Suprapubic skin (tissue), 4 donors: ENCODE results near the gene UBE2D2. TPM values are rescaled to one million over a fixed set of nuclear protein-coding genes. Genes with fewer than 3 reads are reported as not detected.

ENCODE experiments used
- DNase-seq, 2 donors: peaks; one replicate each; pipeline ENCODE4 v3.0.0-alpha.2; 2019; ENCODE audit warnings: low spot score in 2 of 2
- H3K27ac ChIP-seq: fragments of 200-600 bp; sonication (generic); one replicate; pipeline ENCODE4 v1.5.1; 2019
- H3K27me3 ChIP-seq: fragments of 200-600 bp; sonication (generic); one replicate; pipeline ENCODE4 v1.5.1; 2019
- H3K36me3 ChIP-seq: fragments of 200-600 bp; sonication (generic); one replicate; pipeline ENCODE4 v1.5.1; 2019
- H3K4me1 ChIP-seq: fragments of 200-600 bp; sonication (generic); one replicate; pipeline ENCODE4 v1.5.1; 2019
- H3K4me3 ChIP-seq: fragments of 200-600 bp; sonication (generic); one replicate; pipeline ENCODE4 v1.5.1; 2019; ENCODE audit warnings: mild to moderate bottlenecking
- H3K9me3 ChIP-seq: fragments of 200-600 bp; sonication (generic); one replicate; pipeline ENCODE4 v1.5.1; 2019
- CTCF ChIP-seq, 2 donors: fragments of 200-600 bp in 1 of 2; fragments of 450-650 bp in 1 of 2; sonication (generic) in 1 of 2; IDR thresholded peaks; one replicate each; pipeline ENCODE4 v1.5.1; 2016 to 2019; ENCODE audit warnings: antibody characterized with exemption in 2 of 2, mild to moderate bottlenecking in 1 of 2, moderate library complexity in 1 of 2
- EP300 ChIP-seq: sonication (generic); formaldehyde crosslinking; IDR thresholded peaks from one replicate; pipeline ENCODE4 v1.6.1; 2017; ENCODE audit warnings: antibody characterized with exemption
- POLR2A ChIP-seq, 2 donors: fragments of 450-650 bp; IDR thresholded peaks; one replicate each; pipeline ENCODE4 v1.6.1; 2017; ENCODE audit warnings: antibody characterized with exemption in 2 of 2, mild to moderate bottlenecking in 2 of 2, moderate library complexity in 2 of 2
- POLR2AphosphoS5 ChIP-seq, 3 donors: sonication (generic); formaldehyde crosslinking; IDR thresholded peaks; one replicate each; pipeline ENCODE4 v1.6.1; 2017; ENCODE audit warnings: antibody characterized with exemption in 3 of 3
- WGBS: methylation state at CpG from one replicate; pipeline ENCODE4 v1.1.5; 2018; 5-methylcytosine and 5-hydroxymethylcytosine counted together
- total RNA-seq, 4 donors: library from RNA; depleted of rRNA; stranded (reverse); fragments of >200 nt; gene quantifications; one replicate each; pipeline ENCODE4 v1.1.0, GENCODE V29; 2016

The UBE2D2 gene
- total RNA-seq, 4 donors from 2014 or later: 56.6 to 70.2 (median 58.0) TPM

GRCh38 chr5:139551191-139551889 lies 9.8 kb upstream of the UBE2D2 start:
- H3K4me1 ChIP-seq: no peaks in the 10 kb centered on the region
- no peaks in the 10 kb centered on the region for H3K9me3 ChIP-seq
- WGBS: 62% methylated on average over 2 of the region's 2 CpGs
- no peak for DNase-seq
- H3K4me3 ChIP-seq: no peak overlapping the region
- H3K27me3 ChIP-seq: no peaks in the 10 kb centered on the region
- H3K36me3 ChIP-seq: no peaks in the 10 kb centered on the region
- TF ChIP-seq EP300 (no peak), POLR2AphosphoS5 (IDR thresholded peaks at IDR 0.05) (no peak), POLR2A (IDR thresholded peaks at IDR 0.05) (no peak), CTCF (IDR thresholded peaks at IDR 0.05) (no peak)
- H3K27ac ChIP-seq: no peak overlapping the region

DNA sequence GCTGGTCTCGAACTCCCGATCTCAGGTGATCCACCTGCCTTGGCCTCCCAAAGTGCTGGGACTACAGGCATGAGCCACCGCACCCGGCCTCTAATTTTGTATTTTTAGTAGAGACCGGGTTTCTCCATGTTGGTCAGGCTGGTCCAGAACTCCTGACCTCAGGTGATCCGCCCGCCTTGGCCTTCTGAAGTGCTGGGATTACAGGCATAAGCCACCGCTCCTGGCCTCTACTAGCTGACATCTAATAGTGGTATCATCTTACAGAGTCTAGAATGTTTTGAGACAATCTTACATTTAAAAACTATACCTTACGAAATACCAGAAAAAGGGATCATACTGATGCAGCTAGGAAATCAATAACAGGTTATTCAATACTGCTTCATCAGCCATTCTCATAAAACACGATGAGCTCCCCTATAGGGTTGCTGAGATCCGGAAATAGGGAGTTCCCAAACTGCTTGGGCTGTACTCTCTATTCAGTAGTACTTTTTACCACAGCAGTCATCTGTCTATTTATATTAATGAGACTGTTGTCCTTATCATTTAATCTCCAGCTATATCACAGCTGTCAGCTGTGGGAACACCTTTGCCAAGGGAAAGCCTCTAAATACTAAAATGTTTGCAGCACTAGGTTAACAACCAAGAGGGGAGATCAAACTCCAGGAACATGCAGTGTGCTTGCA lies 8.1 kb upstream of the UBE2D2 start:
- no peaks in the 10 kb centered on the region for H3K36me3 ChIP-seq
- H3K4me1 ChIP-seq: no peaks in the 10 kb centered on the region
- H3K9me3 ChIP-seq: no peaks in the 10 kb centered on the region
- no peak for TF ChIP-seq POLR2AphosphoS5 (IDR thresholded peaks at IDR 0.05)
- TF ChIP-seq EP300: no peak
- no peak for TF ChIP-seq CTCF (IDR thresholded peaks at IDR 0.05)
- TF ChIP-seq POLR2A (IDR thresholded peaks at IDR 0.05): no peak
- no peaks in the 10 kb centered on the region for H3K27me3 ChIP-seq
- WGBS: 83% methylated on average over 11 of the region's 11 CpGs
- no peak for DNase-seq
- no peak overlapping the region for H3K4me3 ChIP-seq
- no peak overlapping the region for H3K27ac ChIP-seq

DNA sequence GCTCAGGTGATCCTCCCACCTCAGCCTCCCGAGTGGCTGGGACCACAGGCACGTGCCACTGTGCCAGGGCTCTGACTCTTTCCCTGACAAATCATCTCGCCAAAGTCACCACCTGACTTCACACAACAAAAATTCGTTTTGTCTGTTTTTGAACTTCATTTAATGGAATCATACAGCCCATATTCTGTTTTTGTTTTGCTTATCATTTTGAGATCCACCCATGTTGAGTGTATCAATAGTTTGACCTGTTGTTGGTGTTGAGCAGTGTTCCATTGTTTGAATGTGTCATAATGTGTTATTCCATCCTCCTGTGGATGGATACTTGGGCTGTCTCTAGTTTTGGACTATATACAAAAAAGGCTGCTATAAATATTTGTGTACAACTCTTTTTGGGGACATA lies 6.9 kb upstream of the UBE2D2 start:
- no peaks in the 10 kb centered on the region for H3K36me3 ChIP-seq
- DNase-seq: no peak
- H3K4me1 ChIP-seq: no peaks in the 10 kb centered on the region
- no peak for TF ChIP-seq CTCF (IDR thresholded peaks at IDR 0.05)
- TF ChIP-seq POLR2A (IDR thresholded peaks at IDR 0.05): no peak
- no peak for TF ChIP-seq POLR2AphosphoS5 (IDR thresholded peaks at IDR 0.05)
- no peak for TF ChIP-seq EP300
- no peak overlapping the region for H3K4me3 ChIP-seq
- no peak overlapping the region for H3K27ac ChIP-seq
- H3K27me3 ChIP-seq: no peaks in the 10 kb centered on the region
- WGBS: 90% methylated on average over 4 of the region's 4 CpGs
- H3K9me3 ChIP-seq: no peaks in the 10 kb centered on the region

- 73% methylated on average over 2 of the region's 2 CpGs for WGBS
- no peaks in the 10 kb centered on the region for H3K27me3 ChIP-seq
- H3K4me1 ChIP-seq: peaks cover 10% of the 10 kb centered on the region
- no peak overlapping the region for H3K27ac ChIP-seq
- no peak overlapping the region for H3K4me3 ChIP-seq
- H3K9me3 ChIP-seq: no peaks in the 10 kb centered on the region
- TF ChIP-seq POLR2A (IDR thresholded peaks at IDR 0.05) (no peak), POLR2AphosphoS5 (IDR thresholded peaks at IDR 0.05) (no peak), CTCF (IDR thresholded peaks at IDR 0.05) (no peak), EP300 (no peak)
- H3K36me3 ChIP-seq: no peaks in the 10 kb centered on the region
- DNase-seq: no peak
These were observed 3.3 kb upstream of the UBE2D2 start for GRCh38 chr5:139557811-139558210.

DNA sequence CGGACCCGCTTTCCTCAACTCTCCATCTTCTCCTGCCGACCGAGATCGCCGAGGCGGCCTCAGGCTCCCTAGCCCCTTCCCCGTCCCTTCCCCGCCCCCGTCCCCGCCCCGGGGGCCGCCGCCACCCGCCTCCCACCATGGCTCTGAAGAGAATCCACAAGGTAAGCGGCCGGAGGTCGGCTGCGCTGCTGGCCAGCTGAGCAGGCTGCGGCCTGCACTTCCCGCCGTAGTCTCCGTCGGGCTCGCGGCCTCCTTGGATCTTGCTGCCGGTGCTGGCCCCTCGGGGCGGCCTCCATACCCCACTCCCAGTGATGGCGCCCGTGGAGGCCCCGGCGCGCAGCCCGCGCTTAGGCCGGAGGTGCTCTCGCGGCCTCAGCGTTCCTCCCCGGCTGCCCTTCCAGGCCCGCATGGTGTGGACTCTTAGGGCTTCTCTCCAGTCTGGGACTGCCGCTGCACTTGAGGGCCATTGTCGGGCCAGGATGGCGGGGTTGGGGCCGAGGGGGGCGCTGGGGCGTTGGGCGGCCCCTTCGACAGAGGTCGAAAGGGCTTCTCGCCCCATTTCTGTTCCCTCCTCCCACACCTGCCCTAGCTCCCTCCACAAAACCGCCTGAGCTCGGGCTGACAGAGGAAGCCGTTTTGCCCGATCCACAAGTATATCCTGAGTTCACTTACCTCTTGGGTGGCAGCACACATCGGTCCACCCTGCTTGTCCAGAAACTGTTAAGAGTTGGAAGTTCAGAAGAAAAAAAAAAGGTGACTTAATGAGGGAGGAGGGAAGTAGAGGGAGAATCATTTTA lies 714 bp downstream of the UBE2D2 start:
- H3K36me3 ChIP-seq: no peaks in the 10 kb centered on the region
- H3K27ac ChIP-seq: peak overlapping the region; percentile 98
- WGBS: 0% methylated on average over 16 of the region's 57 CpGs
- H3K27me3 ChIP-seq: no peaks in the 10 kb centered on the region
- H3K4me1 ChIP-seq: peaks cover 42% of the 10 kb centered on the region
- peak in 2 of 3 donors; percentile 12 to 29 for TF ChIP-seq POLR2AphosphoS5 (IDR thresholded peaks at IDR 0.05)
- no peak for TF ChIP-seq POLR2A (IDR thresholded peaks at IDR 0.05)
- H3K9me3 ChIP-seq: no peaks in the 10 kb centered on the region
- H3K4me3 ChIP-seq: peak overlapping the region; percentile 86
- peak; percentile 72 to 81 for DNase-seq
